Renal cortex interstitium (tissue), 11 donors: ENCODE measurements around the gene FADS1. TPM values are rescaled to one million over a fixed set of nuclear protein-coding genes. Genes with fewer than 3 reads are reported as not detected.

Experiments used
- DNase-seq, 11 donors: peaks; one replicate each; pipeline ENCODE4 v3.0.0-alpha.2; 2013; ENCODE audit warnings: low read depth in 9 of 11, low spot score in 4 of 11; ENCODE audit errors: extremely low read depth in 1 of 11
- polyA plus RNA-seq, 3 donors: library from polyadenylated mRNA; unstranded; fragments of 120-200 nt; gene quantifications; one replicate each; pipeline ENCODE4 v1.2.1, GENCODE V29; 2013; ENCODE audit not compliant: insufficient read length in 3 of 3

The FADS1 gene
- polyA plus RNA-seq, 3 donors = 52.2 to 54.9 (median 54.7) TPM

DNA sequence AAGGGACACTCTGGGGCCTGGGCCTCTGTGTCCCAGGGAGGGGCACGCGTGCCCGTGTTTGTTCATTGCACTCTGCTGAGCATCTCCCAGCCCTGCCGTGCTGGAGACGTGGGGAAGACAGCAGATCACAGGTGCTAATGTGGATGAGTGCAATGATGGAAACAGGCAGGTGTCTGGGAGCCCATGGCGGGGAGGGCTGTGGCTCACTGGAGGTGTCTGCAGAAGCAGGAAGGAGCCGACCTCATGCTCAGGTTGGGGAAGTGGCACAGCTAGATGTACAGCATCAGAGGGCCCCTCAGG is 32.3 kb downstream of the FADS1 start:
- DNase-seq = no peak

- no peak for DNase-seq
Observed at GRCh38 chr11:61783717-61784505, 32.9 kb downstream of the FADS1 start.

DNA sequence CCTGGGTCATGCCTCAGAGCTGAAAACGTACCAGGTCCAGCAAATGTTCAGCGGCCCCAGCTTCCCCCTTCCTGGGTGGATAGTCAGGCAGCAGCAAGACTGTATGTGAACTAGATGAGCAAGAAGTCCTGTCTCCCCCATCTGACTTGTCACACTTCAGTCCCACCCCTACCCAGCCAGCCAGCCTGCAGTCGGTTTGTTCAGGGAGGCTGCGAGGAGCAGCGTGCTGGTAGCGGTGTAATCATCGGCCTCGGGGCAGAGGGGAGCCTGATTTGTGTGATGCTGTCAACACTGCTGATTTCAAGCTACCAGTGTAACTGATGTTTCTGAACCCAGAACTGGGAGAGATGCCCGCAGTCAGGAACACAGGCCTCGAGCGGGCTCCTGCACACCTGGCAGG is 34.0 kb downstream of the FADS1 start:
- no peak for DNase-seq

DNA sequence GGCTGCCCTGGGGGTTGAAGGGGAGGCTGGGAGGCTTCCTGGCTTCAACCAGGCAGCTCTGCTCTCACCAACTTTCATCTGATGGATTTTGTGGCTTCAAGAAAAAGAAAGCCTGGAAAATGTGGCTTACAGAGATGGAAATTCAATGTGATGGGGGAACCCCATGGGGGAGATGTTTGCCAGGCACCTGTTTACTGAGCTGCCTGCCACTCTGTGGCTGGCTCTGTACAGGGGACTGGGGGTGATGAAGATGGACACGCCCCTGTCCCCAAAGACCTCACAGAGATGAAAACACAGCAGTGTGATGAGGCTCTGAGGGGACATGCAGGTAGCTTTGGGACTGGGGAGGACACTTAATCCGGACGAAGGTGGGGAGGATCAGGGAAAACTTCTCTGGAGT is 34.5 kb downstream of the FADS1 start:
- no peak for DNase-seq

GRCh38 chr11:61781585-61781984 is 35.2 kb downstream of the FADS1 start:
- no peak for DNase-seq

- DNase-seq = no peak
Observed at GRCh38 chr11:61780581-61781162, 36.1 kb downstream of the FADS1 start.

- no peak for DNase-seq
Observed at GRCh38 chr11:61779666-61780525, 36.9 kb downstream of the FADS1 start.

DNA sequence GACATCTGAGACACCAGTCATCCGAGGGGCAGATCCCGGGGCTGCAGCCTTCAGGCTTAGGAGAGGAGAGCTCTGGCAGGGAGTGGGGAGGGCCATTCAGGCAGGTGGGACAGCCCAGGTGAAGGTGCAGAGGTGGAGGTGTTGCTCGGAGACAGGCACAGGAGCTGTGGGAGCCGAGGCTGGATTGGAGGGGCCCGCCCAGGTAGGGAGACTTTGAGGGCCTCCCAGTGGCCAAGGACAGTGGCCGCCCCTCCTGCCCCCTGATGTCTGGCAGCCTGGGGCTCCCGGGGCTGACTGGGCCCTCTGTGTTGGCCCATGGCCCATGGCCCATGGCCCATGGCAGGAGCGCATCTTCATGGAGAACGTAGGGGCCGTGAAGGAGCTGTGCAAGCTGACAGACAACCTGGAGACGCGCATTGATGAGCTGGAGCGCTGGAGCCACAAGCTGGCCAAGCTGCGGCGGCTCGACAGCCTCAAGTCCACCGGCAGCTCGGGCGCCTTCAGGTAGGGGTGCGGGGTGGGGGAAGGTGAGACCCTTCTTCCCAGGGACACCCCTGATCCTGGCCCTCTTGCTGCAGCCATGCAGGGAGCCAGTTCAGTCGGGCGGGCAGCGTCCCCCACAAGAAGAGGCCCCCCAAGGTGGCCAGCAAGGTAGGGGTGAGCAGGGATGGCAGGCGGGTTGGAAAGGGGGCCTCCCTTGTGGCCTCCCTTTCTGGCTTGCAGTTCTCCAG is 37.7 kb downstream of the FADS1 start:
- DNase-seq = no peak

- DNase-seq = no peak
Observed at GRCh38 chr11:61778357-61778886, 38.4 kb downstream of the FADS1 start.

DNA sequence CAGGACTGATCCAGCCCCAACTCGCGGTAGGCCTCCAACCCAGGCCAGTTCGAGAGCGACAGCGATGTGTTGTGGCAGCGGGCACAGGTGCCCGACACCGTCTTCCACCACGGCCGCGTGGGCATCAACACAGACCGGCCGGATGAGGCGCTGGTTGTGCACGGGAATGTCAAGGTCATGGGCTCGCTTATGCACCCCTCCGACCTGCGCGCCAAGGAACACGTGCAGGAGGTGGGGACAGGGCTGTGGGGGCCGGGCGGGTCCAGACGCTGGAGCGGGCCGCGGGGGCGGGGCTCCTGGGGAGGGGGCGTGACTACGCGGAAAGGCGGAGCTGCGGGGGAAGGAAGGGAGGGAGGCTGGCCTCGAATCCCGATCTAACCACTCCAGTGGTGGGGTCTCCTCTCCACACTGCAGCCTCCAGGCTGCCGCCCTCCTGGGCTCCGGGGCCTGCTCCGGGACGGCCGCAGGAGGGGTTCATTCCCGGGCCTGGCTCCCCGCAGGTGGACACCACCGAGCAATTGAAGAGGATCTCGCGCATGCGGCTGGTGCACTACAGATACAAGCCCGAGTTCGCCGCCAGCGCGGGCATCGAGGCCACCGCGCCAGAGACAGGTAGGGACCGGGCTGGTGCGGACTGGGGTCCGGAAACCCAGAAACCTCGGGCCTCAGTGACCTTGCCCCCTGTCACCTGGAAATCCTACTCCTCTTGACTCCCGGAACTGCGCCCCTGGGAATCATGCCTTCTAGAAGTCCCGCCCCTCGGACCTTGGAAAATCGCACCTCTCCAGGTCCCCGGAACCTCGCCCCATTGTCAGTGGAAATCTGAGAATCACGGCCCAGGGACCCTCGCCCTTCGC is 39.3 kb downstream of the FADS1 start:
- DNase-seq = no peak

DNA sequence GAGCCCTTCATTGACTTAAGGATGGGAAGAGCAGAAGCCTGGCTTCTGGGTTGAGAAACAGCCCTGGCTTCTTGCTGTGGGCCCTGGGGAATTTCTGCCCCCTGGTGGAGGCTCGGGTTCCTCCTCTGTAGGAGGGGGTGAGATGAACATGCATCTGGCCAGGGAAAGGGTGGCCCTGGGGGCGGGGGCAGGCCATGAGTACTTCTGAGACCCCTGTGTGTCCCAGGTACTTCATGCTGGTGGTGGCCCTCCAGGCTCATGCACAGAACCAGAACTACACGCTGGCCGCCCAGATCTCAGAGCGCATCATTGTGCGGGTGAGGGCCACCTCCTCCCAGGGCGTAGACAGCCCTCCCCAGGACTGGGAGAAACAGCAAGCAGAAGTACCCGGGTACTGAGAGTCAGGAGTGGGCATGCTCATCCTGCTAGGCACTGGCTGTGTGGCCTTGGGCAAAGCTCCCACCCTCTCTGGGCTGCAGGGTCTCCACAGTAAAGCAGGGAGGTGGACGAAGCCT is 40.2 kb downstream of the FADS1 start:
- DNase-seq = no peak

- no peak for DNase-seq
Observed at GRCh38 chr11:61775606-61776554, 40.9 kb downstream of the FADS1 start.

DNA sequence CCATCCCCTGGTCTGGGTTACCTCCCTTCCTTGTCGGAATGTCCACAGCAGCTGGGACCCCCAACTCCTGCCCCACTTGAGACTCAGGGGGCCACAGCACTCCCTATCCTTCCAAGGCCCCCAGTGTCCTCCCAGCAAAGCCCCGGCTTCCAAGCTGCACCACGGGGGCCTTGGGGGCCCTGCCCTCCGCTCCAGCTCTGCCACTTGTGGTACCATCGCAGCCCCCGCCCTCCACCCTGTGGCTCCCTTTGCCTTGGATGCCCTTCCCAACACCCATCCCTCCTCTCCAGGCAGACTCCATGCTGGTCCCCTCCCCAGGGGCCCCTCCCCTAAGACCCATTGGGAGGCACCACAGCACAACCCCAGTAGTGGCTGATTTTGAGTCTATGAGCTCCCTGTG is 41.7 kb downstream of the FADS1 start:
- no peak for DNase-seq

GRCh38 chr11:61774411-61774810 is 42.4 kb downstream of the FADS1 start:
- no peak for DNase-seq

GRCh38 chr11:61773809-61774208 is 43.0 kb downstream of the FADS1 start:
- DNase-seq = no peak

GRCh38 chr11:61773356-61773755 is 43.4 kb downstream of the FADS1 start:
- DNase-seq = no peak

DNA sequence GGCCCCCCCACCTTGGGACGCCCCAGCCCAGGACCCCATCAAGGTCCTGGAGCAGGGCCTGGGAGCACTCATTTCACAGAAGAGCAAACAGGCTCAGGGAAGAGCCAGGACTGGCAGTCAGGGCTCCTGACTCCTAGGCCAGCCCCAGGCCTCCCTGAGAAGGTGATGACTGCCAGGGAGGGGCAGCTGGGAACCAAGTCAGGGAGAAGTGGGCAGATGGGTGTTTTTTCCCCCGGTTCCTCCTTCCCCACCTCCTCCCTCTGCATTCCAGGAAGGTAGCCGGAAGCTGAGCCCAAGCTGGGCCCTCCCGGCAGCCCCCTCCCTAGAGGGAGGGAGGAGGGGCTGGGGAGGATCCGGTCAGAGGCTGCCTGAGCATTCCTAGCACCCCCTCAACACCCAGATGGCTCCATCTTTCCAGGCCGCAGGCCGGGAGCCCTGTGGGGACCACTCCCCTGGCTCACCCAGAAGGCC is 44.8 kb downstream of the FADS1 start:
- DNase-seq = peak in 2 of 11 donors; percentile 71 to 75
